NOMO-1 treated with dmso at 0.1 percent for 144 hours (cell line): ENCODE data around the gene KCNQ2.

ENCODE experiments used
- DNase-seq: peaks from one replicate; lab custom pipeline; 2025; ENCODE audit not compliant: unreplicated experiment; lab: John Stamatoyannopoulos, UW

KCNQ2 gene

DNA sequence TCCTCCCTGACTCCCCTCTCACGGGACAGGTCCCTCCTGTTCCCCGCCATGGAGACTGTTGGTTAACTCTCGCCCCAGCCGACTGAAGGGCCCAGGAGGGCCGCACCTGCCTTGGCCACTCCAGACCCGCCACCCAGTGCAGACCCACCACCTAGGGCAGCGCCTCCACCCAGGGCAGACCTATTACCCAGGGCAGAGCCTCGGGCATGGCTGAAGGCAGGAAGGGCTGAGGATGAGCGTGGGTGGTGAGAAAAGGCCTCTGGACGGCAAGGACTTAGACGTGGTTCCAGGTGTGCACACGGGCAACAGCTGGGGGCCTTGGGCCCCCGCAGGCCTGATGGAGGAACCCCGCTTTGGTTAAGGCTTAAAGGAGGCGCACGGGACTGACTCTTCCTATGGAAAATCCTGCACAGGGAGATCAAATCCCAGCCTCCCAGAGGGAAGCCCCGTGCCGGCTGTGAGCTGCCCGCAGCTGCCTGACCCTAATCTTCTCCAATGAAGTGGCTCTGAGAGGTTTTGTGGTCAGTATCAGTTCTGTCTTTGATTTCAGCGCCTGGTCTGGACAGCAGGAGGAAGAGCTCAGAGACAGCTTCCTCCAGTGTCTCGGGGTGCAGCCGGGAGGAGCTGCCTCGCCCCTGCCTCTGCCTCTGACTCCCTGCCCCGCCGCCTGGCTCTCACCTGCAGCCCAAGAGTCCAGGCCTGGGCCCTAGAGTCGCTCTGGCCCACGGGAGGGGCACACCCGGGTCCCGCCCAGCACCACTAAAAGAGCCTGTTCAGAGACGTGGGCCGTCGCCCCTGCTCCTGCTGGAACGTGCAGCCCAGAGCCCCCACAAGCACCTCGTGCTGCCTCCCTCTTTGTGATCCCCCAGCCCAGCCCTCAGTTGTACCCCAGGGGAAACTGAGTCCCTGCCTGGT, 99.2 kb downstream of the KCNQ2 start:
- no peak for DNase-seq

DNA sequence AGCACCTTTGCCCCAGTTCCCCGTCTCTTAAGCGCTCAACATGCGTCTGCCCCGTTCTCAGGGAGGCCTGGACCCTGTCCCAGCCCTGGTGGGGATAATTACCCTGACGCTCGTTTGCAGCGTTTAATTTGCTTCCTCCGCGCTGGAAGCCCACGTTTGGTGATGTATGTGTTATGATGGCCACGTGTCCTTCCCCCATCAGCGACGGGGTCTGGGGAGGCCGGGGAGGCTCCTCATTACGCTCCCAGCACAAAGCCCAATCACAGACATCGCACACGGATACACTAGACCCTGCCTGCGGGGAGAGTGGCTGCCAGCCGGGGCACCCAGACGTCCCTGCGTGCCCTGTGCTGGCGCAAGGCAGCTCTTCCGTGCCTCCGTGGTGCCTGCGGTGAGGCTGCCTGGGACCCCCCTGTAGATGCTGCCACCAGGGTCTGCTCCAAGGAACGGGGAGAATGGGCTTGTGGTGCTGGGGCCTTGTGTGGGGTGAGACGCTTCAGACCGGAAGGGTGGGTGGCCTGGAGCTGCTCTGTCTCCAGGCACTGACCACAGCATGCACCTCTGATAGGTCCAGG, 101.1 kb downstream of the KCNQ2 start:
- DNase-seq: no peak

DNA sequence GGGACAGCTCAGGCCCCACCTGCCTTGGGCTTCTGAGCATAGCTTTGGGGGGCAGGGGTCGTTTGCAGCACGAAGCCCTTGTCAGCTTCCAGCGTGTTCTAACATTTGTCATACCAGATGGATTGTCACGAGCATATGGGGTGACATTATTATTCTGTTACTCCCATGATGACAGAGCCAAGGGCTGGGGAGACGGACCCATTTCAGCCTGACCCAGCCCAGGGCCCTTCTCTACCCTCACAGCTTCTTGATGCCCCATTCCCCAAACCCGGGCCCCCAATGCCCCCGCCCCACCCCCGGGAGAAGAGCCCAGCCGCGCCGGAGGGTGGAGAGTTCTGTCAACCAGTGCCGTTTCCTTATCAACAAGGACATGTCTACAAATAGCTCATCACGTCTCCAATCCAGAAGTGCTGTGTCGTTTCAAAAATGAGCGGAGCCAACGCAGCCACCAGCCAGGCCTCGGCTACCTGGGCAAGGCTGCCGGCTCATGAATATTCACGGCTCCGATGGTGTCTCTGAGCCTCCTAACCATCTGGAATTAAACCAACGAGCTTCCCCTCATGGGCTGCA, 101.8 kb downstream of the KCNQ2 start:
- no peak for DNase-seq

DNA sequence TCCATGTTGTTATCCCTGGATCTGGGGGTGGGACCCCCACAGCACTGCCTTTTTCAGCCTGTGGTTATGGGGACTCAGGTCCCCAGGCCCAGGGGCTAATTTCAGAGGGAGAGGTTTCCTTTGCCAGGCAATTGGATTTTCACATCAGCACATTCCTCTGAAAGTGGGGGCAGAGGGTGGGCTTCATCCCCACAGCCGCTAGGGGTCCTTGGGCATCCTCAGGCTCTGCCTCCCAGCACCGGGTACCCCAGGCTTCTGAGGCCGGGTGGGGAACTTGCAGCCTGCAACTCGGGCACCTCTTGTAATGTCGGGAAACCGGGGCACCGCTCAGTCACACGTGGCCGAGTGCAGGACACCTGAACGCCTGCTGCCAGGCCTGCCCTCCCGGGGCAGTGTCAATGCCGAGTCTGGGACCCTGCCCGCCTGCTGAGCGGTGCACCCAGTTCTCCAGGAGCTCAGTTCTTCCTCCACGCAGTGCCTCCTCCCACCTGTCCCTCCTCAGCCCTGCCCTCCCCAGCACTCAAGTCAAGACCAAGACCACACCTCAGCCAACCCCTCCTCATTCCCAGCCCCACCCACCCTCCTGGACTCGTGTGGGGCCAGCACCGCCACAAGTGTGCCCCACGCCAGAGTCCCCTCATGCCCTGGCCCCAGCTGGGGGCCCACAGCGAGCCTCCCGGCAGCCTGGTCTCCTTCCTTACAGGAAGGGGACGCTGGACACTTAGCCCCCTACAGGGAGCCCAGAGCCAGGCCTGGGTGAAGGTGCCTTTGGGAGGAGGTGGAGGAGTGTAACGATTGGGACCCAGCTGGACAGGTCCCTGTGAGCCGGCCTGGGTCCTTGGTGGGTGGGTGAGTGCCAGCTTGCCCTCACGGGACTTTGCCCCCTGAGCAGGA, 102.5 kb downstream of the KCNQ2 start:
- DNase-seq: no peak

- no peak for DNase-seq
These were observed 103.4 kb downstream of the KCNQ2 start for GRCh38 chr20:63369024-63369530.

GRCh38 chr20:63368151-63368550, 104.3 kb downstream of the KCNQ2 start:
- no peak for DNase-seq

DNA sequence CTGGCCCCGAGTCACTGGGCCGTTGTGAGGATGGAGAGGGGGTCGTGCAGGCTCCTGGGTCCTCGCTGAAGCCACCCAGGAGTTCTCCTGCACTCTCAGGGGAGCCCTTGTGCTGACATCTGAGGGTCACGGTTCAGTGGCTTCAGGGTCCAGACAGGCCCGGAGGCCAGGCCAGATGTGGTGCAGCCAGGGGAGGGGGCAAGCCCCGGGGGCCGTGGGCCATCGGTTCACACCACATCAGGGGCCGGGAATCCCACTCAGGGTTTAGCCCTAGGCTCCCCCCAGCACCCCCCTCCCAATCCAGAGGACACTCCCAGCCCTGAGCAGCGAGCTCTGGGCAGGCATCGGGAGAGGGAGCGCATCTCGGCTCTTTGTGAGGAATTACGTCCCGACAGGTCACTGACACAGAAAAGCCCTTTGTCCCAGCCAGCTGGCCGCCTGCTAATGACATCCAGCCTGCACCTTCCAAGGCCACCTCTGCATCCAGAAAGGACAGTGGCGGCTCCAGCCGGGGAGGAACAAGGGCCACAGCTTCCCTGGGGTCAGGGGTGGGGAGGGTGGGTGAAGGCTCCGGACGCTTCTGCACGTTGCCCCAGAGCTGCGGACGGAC, 104.9 kb downstream of the KCNQ2 start:
- DNase-seq: no peak

DNA sequence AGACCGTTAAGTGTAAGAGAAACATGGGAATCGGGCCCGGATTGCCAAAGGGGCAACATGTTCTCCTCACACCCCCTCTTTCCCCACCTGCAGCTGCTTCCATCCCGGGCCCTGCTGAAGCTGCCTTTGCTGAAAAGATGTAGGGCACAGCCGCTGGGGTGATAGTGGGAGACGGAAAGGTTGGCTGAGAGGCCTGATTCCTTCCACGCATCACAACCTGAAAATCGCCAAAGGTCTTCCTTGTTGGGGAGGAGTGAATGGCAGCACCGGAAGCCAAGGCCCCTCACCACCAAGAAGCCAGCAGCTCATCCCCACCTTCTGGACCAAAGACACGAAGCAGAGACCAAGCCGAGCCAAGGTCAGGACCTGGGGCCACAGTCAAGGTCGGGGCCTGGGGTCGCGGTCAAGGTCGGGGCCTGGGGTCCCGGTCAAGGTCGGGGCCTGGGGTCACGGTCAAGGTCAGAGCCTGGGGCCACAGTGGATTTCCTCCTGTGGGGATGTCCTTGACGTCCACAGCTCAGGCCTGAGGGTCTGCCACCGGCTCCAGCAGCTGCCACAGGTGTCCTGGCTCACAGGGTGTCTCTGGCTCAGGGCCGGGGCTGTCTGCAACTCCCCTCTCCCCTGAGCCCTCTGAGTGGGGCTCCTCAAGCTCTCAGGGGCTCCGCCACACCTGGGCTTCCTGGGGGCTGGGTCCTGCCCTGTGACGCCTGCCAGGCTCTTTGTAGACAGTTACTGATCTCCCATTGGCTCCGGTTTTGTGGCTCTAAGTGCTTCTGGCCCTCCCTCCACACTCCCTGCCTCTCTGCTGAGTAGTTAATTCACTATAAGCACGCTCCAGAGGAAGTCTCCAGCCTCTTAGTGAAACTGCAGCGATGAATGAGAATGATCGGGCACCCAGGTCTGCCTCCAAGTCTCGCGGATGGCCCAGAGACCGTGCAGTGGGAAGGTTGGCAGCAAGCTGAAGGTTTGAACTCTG, 105.8 kb downstream of the KCNQ2 start:
- DNase-seq: no peak

GRCh38 chr20:63365601-63366389, 106.7 kb downstream of the KCNQ2 start:
- DNase-seq: no peak

GRCh38 chr20:63364801-63365585, 107.5 kb downstream of the KCNQ2 start:
- DNase-seq: no peak

GRCh38 chr20:63363981-63364561, 108.4 kb downstream of the KCNQ2 start:
- DNase-seq: no peak

DNA sequence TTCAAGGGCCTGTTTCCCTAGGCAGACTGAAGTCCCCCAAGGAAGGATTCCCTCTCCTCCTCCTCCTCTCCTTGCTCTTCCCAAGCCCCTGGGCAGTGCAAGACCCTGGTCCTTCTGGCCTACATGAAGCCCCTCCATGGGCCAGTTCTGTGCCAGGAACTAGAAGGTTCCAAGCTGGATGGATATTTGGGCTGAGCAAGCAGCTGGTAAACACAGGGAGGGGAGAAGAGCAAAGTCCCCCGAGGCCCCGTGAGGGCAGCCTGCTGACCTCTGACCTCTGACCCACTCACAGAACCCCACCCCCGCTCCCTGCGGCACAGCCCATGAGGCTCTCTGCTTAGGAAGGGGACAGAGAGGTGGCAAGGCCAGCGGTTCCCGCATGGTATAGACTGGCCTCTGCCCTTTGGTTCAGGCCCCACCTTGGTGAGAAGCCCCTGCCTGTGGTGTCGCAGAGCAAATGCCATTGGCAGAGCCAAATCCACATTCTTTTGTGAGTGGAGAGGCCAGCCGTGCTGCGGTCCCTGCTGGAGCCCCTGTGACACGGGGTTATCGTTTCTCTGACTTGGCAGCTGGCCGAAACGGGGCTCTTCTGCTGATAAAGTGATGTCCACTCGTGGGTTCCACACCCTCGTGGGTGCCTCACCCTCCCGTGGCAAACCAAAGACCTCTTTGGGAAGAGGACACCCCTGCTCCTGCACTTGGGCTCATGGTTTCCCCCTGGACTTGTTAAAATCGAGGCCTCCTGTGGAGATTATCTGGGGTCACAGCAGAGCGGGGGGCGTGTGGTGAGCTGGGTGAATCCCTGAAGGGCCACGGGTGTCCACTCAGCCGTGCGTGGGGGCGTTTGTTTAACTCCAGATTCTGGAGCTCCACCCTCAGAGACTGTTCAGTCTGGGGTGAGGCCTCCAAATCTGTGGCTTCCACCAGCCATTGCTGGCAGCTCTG, 109.2 kb downstream of the KCNQ2 start:
- no peak for DNase-seq

GRCh38 chr20:63362436-63363009, 109.9 kb downstream of the KCNQ2 start:
- DNase-seq: no peak

DNA sequence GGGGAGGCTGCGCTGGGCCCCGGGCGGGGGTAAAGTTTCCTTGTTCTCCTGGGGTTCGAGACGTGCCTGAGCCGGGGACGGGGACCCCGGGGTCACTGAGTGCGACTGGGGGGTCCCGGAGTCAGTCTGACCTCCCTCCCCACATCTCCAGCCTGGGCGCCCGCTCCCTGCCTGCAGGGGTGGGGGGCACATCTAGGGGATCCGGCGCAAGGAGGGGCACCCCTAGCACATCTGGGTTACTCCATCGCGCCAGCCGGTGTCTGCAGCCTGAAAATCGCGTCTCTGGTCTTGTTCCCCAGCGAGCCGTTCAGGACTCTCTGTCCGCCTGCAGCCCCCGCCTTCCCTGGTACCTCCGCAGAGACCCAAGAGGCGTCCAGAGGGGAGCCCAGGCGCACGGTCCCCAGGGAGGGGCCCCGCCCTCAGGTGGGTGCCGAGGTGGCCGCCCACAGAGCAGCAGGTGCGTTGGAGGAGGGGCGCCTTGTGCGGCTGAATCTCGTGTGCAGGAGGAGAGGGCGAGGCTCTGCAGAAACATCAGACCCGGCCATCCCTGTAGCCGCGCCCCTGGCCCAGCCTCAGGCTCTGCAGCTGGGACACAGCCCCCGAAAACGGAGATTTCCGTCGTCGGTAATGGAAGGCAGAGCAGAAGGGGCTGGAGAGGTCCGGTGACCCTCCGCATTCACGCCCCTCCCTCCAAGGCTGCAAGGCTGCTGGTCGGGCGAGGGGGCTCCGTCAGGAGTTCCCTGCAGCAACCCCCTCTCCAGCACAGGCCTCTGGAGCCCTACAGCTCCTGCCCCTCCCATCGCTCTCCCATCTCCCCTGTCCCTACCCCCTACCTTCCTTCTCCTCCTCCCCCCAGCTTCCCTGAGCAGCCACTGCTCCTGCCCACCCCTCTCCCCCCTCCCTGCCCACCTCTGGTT, 110.7 kb downstream of the KCNQ2 start:
- DNase-seq: no peak
